Keratinocyte (primary cell): ENCODE results near the gene NUSAP1. TPM values are rescaled to one million over a fixed set of nuclear protein-coding genes. Genes with fewer than 3 reads are reported as not detected.

Source experiments
- DNase-seq: peaks from one replicate; pipeline ENCODE4 v3.0.0-alpha.2; 2011; ENCODE audit warnings: low read depth, missing footprints, low spot score
- FAIRE-seq: peaks from 2 replicates; lab custom pipeline; 2011; peaks lifted over from hg19 to GRCh38; lab: Jason Lieb, UNC
- H2AFZ ChIP-seq: 2 replicates; pipeline ENCODE4 v1.6.0; 2012; ENCODE audit warnings: low read length, control low read depth, inconsistent platforms; ENCODE audit not compliant: control insufficient read depth
- H3K27ac ChIP-seq: 2 replicates; pipeline ENCODE4 v1.5.1; 2011; ENCODE audit warnings: low read length; ENCODE audit not compliant: control insufficient read depth, insufficient read depth
- H3K27me3 ChIP-seq: 3 replicates; pipeline ENCODE4 v1.6.0; 2011; ENCODE audit warnings: low read length; ENCODE audit not compliant: control insufficient read depth, insufficient read depth; ENCODE audit errors: extremely low read depth
- H3K36me3 ChIP-seq, 2 experiments: 2 replicates in 1 of 2; 3 replicates in 1 of 2; pipeline ENCODE4 v1.5.1; 2011; ENCODE audit warnings: low read length in 2 of 2, mild to moderate bottlenecking in 1 of 2; ENCODE audit not compliant: control insufficient read depth in 2 of 2, insufficient read depth in 2 of 2; ENCODE audit errors: extremely low read depth in 1 of 2
- H3K4me1 ChIP-seq: 3 replicates; pipeline ENCODE4 v1.5.1; 2011; ENCODE audit warnings: low read length; ENCODE audit not compliant: control insufficient read depth, insufficient read depth; ENCODE audit errors: extremely low read depth
- H3K4me2 ChIP-seq: 3 replicates; pipeline ENCODE4 v1.6.0; 2011; ENCODE audit warnings: low read depth, low read length; ENCODE audit not compliant: control insufficient read depth, insufficient read depth; ENCODE audit errors: extremely low read depth
- H3K4me3 ChIP-seq, 3 experiments: fragments of 200-600 bp in 1 of 3; sonication (generic) in 1 of 3; 2 replicates in 2 of 3; 3 replicates in 1 of 3; pipeline ENCODE4 v1.5.1; 2011 to 2016; ENCODE audit warnings: low read length in 3 of 3, mild to moderate bottlenecking in 3 of 3, control low read depth in 2 of 3, inconsistent platforms in 1 of 3, low read depth in 1 of 3, mixed read lengths in 1 of 3, mixed run types in 1 of 3, moderate library complexity in 1 of 3; ENCODE audit not compliant: control insufficient read depth in 2 of 3, insufficient read depth in 2 of 3; ENCODE audit errors: extremely low read depth in 1 of 3
- H3K79me2 ChIP-seq: 2 replicates; pipeline ENCODE4 v1.6.0; 2012; ENCODE audit warnings: low read length; ENCODE audit not compliant: control insufficient read depth, insufficient read depth
- H3K9ac ChIP-seq: 3 replicates; pipeline ENCODE4 v1.6.0; 2011; ENCODE audit warnings: low read length; ENCODE audit not compliant: control insufficient read depth, insufficient read depth; ENCODE audit errors: extremely low read depth
- H3K9me1 ChIP-seq: 3 replicates; pipeline ENCODE4 v1.6.0; 2011; ENCODE audit warnings: low read length; ENCODE audit not compliant: control insufficient read depth, insufficient read depth; ENCODE audit errors: extremely low read depth
- H3K9me3 ChIP-seq: 2 replicates; pipeline ENCODE4 v1.5.1; 2012; ENCODE audit warnings: low read depth, low read length; ENCODE audit not compliant: control insufficient read depth
- H4K20me1 ChIP-seq: 3 replicates; pipeline ENCODE4 v1.6.0; 2011; ENCODE audit warnings: low read length; ENCODE audit not compliant: control insufficient read depth, insufficient read depth; ENCODE audit errors: extremely low read depth
- EZH2 ChIP-seq: IDR thresholded peaks from one replicate; pipeline ENCODE4 v1.6.1; 2012; ENCODE audit warnings: inconsistent platforms, mild to moderate bottlenecking, low read length, moderate library complexity
- dilution Hi-C: fragments of 300-500 bp; cut with MboI; formaldehyde crosslinking; loops from one replicate; pipeline ENCODE4 v1.7.0; 2020; ENCODE audit warnings: low sequenced_read_pairs; ENCODE audit not compliant: extremely low pct_ligation_motif_present
- polyA plus RNA-seq, 5 experiments: library from polyadenylated mRNA; depleted of rRNA in 3 of 5; stranded (reverse) in 3 of 5; stranded (forward) in 1 of 5; unstranded in 1 of 5; fragments of >200 nt; gene quantifications; 1 replicate in 1 of 5; 2 replicates in 3 of 5; 3 replicates in 1 of 5; pipeline versions ENCODE4 v1.2.1 to v1.2.3, GENCODE V29; 2011 to 2012; ENCODE audit warnings: missing spikeins in 2 of 5, low read depth in 1 of 5, low replicate concordance in 1 of 5
- TF ChIP-seq, protein P1 (sequence below), 3 experiments: IDR thresholded peaks in 1 of 3; conservative IDR thresholded peaks in 1 of 3; optimal IDR thresholded peaks in 1 of 3; 2 replicates in 2 of 3; 3 replicates in 1 of 3; pipeline versions ENCODE3 to v1.5.1; 2011; ENCODE audit warnings: low read length in 3 of 3, mild to moderate bottlenecking in 3 of 3, moderate library complexity in 2 of 3, control low read depth in 1 of 3, inconsistent platforms in 1 of 3; ENCODE audit not compliant: insufficient read depth in 2 of 3; ENCODE audit errors: extremely low read depth in 1 of 3

Gene NUSAP1
- polyA plus RNA-seq, 1 donor (not counting 4 experiments of a cell fraction or from before 2014, with no cell fraction given): 39.5 TPM

DNA sequence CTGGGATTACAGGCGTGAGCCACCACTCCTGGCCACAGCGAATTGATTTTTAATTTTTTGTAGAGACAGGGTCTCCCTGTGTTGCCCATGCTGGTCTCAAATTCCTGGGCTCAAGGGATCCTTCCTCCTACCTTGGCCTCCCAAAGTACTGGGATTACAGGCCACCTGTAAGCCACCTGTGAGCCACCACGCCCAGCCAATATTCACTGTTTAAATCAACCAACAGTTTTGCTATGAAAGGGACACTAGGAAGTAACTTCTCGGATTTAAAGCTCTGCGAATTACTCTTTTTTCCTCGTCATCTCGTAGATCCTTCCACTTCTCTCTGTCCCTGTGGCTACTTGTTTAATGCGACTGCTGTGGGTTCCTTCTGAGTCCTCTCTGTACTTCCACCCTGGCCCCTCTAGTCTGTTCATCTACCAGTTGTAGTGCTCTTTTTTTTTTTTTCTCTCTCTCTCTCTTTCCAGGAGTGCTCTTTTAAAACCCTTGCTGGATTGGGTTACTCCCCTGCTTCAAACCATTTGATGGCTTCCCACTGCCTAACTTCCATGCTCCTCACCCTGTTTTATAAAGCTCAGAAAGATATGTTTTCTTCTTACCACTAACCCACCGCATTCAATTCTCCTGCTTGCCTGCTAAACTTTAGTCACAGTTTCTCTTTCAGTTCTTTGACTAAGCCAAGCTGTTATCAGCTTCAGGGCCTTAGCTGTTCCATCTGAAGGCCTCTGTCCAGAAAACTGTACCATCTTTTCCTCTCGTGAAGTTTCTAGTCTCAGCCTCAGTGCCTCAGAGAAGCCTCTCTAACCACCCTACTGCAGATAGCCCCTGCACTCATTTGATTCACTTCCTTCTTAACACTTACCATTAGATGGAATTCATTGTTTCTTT lies 96.6 kb downstream of the NUSAP1 start:
- DNase-seq: no peak
- Histone ChIP-seq H3K27me3 (no peaks in the 10 kb centered on the region), H3K4me3 (no peak overlapping the region), H4K20me1 (no peaks in the 10 kb centered on the region), H3K4me1 (no peaks in the 10 kb centered on the region), H3K79me2 (peaks cover 56% of the 10 kb centered on the region), H3K36me3 (no peaks in the 10 kb centered on the region), H3K27ac (no peak overlapping the region), H2AFZ (no peak overlapping the region), H3K4me2 (no peak overlapping the region), H3K9me1 (peaks cover 3% of the 10 kb centered on the region), H3K9ac (no peak overlapping the region), H3K9me3 (no peaks in the 10 kb centered on the region)
- FAIRE-seq: no peak
- TF ChIP-seq EZH2: no peak
- TF ChIP-seq, protein P1, sequence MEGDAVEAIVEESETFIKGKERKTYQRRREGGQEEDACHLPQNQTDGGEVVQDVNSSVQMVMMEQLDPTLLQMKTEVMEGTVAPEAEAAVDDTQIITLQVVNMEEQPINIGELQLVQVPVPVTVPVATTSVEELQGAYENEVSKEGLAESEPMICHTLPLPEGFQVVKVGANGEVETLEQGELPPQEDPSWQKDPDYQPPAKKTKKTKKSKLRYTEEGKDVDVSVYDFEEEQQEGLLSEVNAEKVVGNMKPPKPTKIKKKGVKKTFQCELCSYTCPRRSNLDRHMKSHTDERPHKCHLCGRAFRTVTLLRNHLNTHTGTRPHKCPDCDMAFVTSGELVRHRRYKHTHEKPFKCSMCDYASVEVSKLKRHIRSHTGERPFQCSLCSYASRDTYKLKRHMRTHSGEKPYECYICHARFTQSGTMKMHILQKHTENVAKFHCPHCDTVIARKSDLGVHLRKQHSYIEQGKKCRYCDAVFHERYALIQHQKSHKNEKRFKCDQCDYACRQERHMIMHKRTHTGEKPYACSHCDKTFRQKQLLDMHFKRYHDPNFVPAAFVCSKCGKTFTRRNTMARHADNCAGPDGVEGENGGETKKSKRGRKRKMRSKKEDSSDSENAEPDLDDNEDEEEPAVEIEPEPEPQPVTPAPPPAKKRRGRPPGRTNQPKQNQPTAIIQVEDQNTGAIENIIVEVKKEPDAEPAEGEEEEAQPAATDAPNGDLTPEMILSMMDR (optimal IDR thresholded peaks at IDR 0.05 in 1 of 3, IDR thresholded peaks at IDR 0.05 in 1 of 3, conservative IDR thresholded peaks at IDR 0.05 in 1 of 3; ENCODE audit: extremely low read depth in 1 of 3, insufficient read depth in 2 of 3, low read length in 3 of 3): no peak
- dilution Hi-C loops: no loop called here

Other genes with a start within 250 kb of the NUSAP1 start
- gene INO80, start 216.6 kb upstream of the NUSAP1 start, polyA plus RNA-seq: 6.7 to 10.3 TPM (median 8.0 TPM) in 3 replicates
- 0.02 to 0.17 TPM (median 0.16 TPM) in 3 replicates for gene EXD1, start 102.1 kb upstream of the NUSAP1 start, polyA plus RNA-seq
- 62.7 to 108 TPM (median 98.5 TPM) in 3 replicates for gene CHP1, start 101.6 kb upstream of the NUSAP1 start, polyA plus RNA-seq
- 1.9 to 9.8 TPM (median 6.7 TPM) in 3 replicates for gene OIP5, start 290 bp upstream of the NUSAP1 start, polyA plus RNA-seq
- 27.4 to 36.7 TPM (median 30.3 TPM) in 3 replicates for gene NDUFAF1, start 69.6 kb downstream of the NUSAP1 start, polyA plus RNA-seq
- 24.2 to 30.5 TPM (median 28.5 TPM) in 3 replicates for gene RTF1, start 84.2 kb downstream of the NUSAP1 start, polyA plus RNA-seq
- 0.12 to 0.14 TPM in 2 of 3 replicates, not detected in the other for gene ITPKA, start 161.0 kb downstream of the NUSAP1 start, polyA plus RNA-seq
- gene LTK, start 180.9 kb downstream of the NUSAP1 start, polyA plus RNA-seq: not detected in 3 replicates
- gene RPAP1, start 211.4 kb downstream of the NUSAP1 start, polyA plus RNA-seq: 5.9 to 12.6 TPM (median 11.6 TPM) in 3 replicates
- gene TYRO3, start 226.3 kb downstream of the NUSAP1 start, polyA plus RNA-seq: 7.1 to 13.5 TPM (median 9.0 TPM) in 3 replicates